NCI-H1930 (cell line): ENCODE results near the gene P3H2.
"Not testable (repeated sequence)": the region's sequence is repeated elsewhere in the genome, so short reads cannot be mapped to it uniquely, and the experiment has no call there.

Experiments used
- DNase-seq, 2 experiments: peaks; one replicate each; lab custom pipeline; 2025; lab: John Stamatoyannopoulos, UW

Gene P3H2, protein sequence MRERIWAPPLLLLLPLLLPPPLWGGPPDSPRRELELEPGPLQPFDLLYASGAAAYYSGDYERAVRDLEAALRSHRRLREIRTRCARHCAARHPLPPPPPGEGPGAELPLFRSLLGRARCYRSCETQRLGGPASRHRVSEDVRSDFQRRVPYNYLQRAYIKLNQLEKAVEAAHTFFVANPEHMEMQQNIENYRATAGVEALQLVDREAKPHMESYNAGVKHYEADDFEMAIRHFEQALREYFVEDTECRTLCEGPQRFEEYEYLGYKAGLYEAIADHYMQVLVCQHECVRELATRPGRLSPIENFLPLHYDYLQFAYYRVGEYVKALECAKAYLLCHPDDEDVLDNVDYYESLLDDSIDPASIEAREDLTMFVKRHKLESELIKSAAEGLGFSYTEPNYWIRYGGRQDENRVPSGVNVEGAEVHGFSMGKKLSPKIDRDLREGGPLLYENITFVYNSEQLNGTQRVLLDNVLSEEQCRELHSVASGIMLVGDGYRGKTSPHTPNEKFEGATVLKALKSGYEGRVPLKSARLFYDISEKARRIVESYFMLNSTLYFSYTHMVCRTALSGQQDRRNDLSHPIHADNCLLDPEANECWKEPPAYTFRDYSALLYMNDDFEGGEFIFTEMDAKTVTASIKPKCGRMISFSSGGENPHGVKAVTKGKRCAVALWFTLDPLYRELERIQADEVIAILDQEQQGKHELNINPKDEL

DNA sequence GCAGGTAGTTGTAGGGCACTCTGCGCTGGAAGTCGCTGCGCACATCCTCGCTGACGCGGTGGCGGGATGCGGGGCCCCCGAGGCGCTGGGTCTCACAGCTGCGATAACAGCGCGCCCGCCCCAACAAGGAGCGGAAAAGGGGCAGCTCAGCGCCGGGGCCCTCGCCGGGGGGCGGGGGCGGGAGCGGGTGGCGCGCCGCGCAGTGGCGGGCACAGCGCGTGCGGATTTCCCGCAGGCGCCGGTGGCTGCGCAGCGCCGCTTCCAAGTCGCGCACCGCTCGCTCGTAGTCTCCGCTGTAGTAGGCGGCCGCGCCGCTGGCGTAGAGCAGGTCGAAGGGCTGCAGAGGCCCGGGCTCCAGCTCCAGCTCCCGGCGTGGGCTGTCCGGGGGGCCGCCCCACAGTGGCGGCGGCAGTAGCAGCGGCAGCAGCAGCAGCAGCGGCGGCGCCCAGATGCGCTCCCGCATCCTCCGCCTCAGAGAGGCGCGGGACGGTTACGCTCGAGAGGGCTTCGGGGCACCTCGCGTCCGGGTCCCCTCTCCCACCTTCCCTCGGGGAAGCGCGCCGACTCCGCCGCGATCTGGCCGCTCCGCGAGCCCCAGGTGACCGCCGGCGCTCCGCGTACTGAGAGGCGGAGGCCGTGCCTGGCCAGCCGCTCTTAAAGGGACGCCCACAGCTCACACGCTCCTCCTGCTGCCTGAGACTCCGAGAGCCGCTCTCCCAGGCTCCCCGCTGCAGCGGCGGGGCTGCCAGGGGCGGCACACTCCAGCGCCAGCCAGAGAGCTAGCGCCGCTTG, at the start of gene P3H2:
Gene P3H2, minus strand, starts transcription at position 629 of the 792 bp plus-strand sequence. Its CDS starts 166 bp downstream, at position 463.
- peak; percentile 68 to 74 for DNase-seq

DNA sequence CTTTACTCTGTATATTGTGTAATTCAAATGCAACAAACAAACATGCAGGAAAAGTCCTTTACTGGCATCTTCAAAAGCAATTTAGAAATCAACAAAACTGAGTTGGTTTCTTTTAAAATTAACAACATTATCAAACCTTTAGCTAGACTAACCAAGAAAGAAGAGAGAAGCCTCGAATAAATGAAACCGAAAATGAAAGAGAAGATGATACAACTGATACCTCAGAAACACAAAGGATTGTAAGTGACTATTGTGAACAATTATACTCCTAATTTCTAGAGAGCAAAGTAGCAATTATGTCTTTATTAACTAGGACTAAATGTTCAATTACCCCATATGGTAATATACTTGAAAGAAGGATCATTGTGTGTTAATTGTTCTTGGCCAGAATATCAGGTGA, 49.2 kb upstream of the P3H2 start:
- DNase-seq = no peak

DNA sequence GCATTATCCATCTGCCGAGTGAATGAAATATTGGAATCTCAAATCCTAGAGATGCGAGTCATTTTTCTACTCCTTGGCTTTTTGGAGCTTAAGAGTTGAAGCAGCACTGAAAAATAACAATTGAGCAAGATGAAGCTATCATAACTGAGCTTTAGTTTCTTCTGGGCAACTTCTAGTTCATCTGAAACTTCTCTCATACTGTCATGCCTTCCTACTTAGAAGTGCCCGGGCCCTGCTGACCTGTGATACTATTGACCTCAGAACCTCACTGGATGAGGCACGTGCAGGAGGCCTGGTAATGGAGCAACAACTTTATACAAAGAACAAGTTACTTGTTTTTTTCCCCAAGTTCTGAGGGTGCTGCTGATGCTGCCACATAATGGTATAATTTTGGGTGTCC, 48.5 kb upstream of the P3H2 start:
- no peak for DNase-seq

DNA sequence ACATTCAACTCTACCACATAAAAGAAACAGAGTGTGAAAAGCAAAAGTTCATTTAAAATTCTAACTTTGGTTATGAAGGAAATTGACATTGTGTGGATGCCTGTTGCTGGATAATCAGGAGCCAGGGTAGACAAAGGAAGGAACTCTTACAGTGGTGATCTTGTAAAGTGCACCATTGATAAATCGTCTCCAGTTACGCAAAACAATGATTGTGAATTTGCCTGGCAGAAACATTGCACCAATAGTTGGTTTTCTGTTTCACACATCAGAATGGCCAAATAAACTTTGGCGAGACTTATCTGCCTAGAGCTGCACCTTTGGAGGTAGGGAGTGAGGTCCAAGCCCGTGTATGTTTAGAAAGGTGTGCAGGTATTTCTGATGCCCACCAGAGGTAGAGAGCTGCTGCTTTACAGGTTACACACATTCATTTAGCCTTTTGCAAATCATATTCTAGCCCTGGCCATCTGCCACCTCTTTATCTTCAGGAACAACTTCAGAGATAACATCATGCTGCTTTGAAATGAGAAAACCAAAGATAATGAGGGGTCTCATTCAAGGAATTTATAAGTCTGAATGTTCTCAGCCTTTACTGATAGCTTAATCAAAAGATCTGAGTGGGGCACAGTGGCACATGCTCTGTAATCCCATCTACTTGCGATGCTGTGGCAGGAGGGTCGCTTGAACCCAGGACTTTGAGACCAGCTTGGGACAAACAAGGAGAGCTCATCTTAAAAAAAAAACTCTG, 47.4 kb upstream of the P3H2 start:
- no peak for DNase-seq

DNA sequence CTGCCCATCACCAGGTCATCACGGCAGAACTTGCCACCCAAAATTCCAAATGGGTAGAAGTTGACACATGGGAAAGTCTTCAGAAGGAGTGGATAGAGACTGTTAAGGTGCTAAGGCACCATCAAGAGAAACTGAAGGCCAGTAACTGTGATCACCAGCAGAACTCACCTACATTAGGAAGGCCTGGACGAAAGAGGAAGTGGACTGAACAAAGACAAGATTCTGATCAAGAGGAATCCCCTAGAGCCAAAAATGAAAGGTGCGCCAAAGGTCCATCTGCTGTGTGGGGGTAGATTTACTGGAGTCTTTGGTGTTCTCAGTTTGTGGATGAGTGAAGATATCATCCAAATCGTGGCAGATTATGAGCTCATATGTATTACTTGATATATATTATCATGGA, 46.3 kb upstream of the P3H2 start:
- DNase-seq = no peak

DNA sequence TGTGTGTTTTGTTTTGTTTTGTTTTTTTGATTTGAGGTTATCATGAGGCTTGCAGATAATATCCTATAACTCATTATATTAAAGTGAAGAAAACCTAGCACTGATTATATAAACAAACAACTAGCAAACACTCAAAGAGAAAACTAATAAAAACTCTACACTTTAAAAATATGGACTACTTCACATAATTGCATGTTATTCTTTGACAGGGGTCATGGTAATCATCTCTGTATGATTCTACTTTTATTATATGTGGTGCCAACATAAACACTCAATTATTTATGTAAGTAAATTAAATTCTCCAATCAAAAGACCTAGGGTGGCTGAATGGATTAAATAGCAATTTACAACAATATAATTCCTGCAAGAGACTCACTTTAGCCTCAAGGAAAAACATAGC, 44.6 kb upstream of the P3H2 start:
- DNase-seq = no peak

DNA sequence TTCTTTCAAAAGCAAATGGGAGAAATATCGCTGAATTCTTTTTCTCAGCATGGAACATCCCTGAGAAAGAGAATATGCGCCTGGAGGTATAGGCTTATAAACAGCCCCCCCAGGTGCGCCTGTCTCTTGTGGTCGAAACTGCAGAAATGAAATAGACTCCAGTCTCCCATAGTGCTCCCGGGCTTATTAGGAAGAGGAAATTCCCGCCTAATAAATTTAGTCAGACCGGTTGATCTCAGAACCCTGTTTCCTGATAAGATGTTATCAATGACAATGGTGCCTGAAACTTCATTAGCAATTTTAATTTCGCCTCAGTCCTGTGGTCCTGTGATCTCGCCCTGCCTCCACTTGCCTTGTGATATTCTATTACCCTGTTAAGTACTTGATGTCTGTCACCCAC, 41.3 kb upstream of the P3H2 start:
- DNase-seq = not testable (repeated sequence)

DNA sequence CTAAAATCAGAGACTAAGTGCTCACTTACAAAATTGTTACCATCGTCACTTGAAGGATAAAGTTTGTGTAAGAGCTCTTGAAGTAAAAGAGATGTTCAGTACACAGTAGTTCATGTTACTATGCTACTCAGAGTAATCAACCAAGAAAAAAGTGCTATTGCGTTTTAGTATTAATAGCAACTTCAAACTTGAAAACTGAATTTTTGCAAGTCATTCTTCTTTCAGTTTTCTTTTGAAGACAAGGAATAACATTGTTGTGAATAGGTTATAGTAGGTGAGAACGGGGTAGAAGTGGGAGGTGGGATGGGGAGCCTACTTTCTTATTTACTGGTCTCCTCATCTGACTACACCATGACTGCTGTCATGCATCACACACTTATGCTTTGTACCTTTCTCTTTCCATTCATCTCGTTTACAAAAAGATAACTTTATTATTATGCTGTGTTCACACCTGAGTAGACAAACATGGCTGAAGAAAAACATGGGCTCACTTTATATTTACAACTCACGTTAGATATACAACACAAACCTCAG, 39.3 kb upstream of the P3H2 start:
- no peak for DNase-seq

DNA sequence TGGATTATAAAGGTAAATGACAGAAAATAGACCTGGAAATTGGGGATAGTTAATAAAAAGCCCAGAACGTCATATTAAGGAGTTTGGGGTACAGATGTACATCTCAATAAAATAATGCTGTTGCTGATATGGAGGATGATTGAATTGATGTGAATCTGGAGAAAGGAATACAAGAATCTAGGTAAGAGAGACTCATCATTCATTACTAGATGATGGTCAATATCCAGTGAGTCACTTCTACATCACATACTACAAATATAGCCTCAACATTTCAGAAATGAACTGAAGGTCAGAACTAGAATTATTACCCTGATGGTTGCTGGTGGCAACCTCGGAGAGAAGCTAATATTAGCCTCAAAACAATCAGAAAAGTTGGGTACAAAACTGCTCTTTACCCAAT, 37.6 kb upstream of the P3H2 start:
- DNase-seq = no peak

DNA sequence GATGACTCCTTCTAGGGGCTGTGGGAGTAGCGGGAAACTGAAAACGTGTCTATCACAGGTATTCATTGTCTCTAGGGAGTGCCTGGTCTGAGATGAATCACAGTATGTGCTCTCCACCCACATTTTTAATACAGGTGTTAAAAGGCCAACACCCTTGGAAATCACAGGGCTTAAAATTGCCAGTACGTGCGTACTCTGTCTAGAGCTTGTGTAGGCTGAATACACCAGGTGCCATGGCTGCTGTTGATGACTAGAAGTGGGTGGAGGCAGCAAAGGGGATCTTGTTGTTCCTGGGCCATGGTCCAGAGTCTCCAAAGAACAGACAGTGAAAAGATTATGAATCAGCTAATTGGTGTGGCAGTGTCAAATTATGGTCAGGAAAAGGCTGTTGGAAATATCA, 35.1 kb upstream of the P3H2 start:
- no peak for DNase-seq

DNA sequence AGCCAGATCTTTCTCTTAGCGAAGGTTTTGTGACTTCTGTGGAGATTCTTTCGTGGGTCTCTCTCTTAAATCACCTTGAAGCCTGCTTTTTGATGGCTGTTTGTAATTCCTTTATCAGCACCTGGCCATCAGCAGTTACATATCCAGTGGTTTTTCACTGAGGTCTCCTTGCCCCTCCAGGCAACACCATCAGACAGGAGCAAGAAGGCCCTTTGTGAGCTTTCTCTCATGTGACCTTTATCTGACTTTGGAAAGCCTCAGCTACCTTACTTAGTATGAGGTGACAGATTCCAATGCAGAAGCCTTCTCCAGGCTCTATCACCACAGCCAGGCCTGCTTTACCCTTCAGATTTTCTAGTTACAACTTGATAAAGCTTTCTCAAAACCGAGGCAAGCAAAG, 30.0 kb upstream of the P3H2 start:
- DNase-seq = no peak

DNA sequence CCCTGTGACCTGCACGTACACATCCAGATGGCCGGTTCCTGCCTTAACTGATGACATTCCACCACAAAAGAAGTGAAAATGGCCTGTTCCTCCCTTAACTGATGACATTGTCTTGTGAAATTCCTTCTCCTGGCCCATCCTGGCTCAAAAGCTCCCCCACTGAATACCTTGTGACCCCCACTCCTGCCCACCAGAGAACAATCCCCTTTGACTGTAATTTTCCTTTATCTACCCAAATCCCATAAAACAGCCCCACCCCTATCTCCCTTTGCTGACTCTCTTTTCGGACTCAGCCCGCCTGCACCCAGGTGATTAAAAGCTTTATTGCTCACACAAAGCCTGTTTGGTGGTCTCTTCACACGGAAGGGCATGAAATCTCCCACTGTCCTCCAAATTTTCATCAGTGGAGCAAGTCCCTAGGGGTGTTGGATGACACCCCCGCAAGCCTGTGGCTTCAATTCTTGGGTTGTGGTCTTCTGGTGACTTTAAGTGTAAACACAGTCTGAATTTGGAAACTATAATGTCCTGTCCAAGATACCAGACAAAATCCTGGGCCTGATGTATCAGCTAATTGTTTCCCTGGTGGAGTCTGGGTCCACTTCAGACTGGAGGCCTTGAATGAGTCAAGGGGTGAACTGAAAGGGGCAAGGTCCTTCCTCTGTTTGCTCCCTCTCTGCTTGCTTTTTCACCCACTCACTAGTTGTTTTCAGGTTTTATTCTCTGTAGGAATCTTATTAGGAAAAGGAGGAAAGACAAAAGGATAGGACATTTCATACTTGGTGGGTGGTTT, 29.3 kb upstream of the P3H2 start:
- DNase-seq = not testable (repeated sequence)

DNA sequence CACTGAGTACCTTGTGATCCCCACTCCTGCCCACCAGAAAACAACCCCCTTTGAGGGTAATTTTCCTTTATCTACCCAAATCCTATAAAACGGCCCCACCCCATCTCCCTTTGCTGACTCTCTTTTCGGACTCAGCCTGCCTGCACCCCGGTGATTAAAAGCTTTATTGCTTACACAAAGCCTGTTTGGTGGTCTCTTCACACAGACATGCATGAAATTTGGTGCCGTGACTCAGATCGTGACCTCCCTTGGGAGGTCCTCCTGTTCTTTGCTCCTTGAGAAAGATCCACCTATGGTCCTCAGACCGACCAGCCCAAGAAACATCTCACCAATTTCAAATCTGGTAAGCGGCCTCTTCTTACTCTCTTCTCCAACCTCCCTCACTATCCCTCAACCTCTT, 24.1 kb upstream of the P3H2 start:
- DNase-seq = not testable (repeated sequence)

DNA sequence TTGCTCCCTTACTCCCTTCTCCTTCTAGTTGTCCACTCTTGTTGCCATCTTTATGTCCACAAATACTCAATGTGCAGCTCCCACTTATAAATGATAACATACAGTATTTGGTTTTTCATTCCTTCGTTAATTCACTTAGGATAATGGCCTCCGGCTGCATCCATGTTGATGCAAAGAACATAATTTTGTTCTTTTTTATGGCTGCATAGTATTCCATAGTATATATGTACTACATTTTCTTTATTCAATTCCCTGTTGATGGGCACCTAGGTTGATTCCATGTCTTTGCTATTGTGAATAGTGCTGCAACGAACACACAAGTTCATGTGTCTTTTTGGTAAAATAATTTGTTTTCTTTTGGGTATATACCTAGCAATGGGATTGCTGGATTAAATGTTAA, 21.3 kb upstream of the P3H2 start:
- no peak for DNase-seq

DNA sequence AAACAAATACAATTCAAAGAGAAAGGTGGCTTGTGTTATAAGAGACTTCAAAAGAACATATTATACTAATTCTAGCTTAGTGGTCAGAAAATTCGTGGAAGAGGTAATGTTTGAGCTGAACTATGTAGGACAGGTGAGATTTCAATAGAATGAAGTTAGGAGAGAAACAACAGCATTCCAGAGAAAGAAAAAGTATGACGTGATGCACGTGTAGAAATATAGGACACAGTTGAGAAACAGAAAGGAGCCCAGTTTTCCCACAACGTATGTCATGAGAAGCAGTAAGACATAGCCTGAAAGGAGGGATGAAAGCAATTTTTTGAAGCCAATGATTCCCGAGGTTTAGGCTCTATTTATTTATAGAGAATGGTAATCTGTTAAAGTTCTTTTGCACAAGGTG, 18.7 kb upstream of the P3H2 start:
- DNase-seq = no peak

DNA sequence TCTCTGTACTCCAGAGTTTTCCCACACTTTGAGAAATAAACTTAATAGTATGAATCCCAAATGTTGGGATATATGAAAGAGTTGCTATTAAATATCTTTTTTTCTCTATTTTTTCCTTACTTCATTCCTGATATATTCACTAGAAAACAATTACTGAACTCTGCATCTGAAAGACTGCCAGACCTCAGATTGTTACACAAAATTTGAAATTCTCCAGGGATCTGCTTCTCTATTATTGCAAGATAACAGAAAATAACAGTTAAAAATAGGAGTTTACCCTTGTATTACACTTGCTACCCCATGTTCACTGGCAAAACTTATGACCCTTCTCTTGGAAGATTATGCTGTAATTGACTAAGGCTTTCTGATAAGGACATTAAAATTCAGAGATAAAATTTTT, 11.7 kb upstream of the P3H2 start:
- DNase-seq = no peak

DNA sequence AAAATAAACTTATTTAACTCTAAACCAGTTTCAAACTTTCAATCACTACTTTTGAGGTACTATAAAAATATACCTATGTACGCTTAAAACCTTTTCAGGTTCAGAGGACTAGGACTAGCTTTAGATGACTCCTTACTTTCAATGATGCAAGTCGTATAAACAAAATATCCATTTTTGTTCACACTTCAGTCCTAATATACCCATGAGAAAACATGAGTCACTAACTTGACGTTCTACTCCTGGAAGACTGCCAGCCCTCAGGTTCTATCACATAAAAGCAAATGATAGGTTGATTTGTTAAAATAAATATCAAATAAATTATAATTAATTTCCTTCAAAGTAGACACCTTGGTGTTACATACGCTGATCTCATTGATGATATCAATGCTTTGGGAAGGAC, 10.6 kb upstream of the P3H2 start:
- DNase-seq = peak in 1 of 2 experiments; percentile 3

DNA sequence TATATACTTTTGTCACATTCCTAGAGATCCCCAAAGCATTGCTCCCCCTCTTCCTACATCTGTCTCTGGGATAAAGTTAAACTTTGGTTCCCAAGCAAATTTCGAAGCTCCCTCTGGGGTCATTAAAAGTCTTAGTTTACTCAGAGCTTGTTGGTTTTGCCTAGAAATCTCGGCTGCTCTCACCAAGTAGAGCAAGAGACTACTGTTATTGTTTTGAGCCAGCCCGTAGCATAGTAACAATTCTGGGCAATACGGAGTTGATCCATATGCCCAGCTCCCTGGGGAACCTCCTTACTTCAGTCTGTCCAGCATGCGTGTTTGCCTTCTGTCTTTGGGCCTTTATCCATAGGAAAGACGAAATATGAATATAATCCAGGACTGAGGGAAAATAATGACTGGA, 10.0 kb upstream of the P3H2 start:
- DNase-seq = no peak

DNA sequence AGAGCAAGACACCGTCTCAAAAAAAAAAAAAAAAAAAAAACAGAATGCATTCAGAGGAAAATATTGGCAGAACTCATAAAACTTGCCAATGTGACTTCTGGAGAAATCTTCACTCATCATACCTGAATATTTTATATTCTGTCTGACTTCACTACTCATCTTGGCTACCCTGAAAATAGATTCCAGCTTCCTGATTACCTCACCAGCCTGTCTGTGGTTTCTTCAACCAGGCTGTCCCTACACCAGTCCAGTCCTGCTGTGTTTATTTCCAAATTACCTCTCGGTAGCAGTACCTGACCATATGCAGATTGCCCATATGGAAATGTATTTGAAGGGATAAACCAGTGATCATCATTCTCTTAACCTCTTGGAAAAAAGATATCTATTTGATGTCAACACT, 9.3 kb upstream of the P3H2 start:
- DNase-seq = no peak

DNA sequence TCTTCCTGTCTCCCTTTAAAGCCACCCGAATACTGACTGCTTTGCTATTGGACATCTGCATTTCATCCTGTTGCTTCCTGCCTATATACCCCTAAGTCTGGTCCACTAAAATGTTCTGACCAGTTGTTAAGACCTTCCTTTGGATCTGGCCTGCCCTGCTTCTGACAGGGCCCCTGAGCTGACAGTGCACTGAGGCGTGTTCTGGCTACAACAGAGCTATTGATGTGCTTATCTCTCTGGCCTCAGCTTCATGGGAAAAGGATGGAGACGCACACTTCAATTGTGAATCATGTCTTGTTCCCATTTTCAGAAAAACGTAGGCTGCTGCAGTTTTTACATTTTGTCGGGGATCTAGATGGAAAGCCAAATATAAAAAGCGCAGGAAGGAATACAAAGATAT, 7.1 kb upstream of the P3H2 start:
- no peak for DNase-seq

DNA sequence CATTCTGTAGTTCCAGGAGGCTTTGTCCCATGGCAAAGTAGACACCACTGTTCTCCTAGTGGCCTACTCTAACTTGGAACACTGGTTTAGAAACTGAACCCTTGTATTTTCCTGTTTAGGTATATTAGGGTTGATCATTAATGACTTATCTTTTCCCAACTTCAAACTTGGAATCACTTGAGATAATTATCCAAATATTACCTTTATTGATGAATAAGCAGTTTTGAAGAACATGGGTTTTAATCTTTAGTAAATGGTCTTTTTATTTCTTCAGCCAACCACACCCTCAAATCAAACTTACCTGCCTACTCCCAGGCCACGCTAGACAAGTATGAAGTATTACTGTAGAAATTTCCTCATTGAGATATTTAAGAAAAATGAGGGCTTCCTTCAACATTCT, 6.5 kb upstream of the P3H2 start:
- DNase-seq = no peak
